GM10847 (cell line): ENCODE data around the gene C9orf40.

Source experiments
- POLR2A ChIP-seq: IDR thresholded peaks from 2 replicates; pipeline ENCODE4 v1.6.1; 2011; ENCODE audit not compliant: insufficient read length; ENCODE audit errors: extremely low read depth

Gene C9orf40

DNA sequence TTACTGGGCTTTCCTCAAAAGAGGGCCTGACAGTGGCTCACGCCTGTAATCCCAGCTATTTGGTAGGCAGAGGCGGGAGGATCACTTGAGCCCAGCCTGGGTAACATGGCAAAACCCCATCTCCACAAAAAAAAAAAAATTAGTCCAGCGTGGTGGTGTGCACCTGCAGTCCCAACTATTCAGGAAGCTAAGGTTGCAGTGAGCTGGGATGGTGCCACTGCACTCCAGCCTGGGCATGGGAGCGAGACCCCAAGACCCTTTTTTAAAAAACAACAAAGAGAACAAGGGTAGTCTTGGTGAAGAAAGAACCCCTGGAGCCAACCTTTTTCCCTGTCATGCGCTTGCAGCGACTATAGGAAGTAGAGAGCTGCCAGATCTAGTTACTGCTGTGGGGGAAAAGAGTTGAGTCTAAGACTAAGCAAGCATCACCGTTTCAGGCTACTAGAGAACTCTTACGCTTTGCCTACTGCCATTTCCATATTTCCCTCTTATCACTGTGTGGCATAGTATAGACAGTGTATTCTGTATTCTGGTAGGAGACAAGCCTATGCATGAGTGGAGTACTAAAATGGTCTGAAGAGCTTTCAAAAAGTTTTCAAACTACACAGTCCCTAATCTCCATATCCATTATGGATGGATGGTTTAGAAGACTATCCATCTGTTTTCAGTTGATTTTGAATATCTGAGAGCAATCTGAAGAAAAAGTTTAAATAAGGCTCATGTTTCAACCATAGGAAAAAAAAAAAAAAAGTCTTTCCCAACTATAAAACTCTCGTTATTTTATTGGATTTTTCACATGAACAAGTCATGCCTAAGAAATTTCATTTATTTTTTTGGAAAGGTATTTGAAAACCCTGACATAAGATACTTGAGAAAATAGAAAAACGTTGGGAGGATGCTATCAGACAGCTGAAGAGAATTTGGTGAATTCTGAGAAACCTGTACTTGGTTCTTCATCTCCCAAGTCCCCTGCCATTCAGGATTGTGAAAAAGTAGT lies 2.6 kb downstream of the C9orf40 start:
- no peak for TF ChIP-seq POLR2A

DNA sequence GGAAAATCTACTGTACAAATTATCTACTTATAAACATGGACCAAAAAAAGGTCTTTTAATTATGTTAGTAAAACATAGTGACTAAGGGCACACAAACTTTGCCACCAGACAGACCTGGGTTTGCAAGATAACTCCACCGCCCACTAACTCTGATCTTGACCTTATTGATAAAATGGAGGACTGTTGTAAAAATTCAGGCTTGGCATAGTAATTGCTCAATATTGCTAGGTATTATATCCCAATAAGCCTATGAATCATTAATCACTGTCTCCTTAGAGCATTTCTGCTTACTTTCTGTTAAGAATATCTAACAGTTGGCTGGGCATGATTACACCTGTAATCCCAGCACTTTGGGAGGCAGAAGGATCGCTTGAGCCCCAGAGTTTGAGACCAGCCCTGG lies 3.8 kb downstream of the C9orf40 start:
- TF ChIP-seq POLR2A, result no peak

DNA sequence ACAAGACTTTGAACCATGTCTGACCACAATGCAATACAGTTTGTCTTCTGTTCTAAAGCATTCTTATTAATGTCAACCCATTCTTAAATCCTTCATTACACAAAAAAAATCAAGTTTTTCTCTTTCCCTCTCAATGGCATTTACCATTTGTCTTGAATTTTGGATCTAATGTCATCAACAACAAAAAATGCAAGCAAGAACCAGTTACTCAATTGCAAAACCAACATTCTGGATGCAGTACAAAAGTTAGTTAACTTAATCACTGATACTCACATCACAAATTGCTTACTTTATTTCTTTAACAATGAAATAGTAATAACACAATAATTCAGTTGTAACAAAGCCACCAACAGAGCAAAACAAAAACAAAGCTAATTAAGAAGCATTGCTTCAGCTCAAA lies 6.0 kb downstream of the C9orf40 start:
- no peak for TF ChIP-seq POLR2A

DNA sequence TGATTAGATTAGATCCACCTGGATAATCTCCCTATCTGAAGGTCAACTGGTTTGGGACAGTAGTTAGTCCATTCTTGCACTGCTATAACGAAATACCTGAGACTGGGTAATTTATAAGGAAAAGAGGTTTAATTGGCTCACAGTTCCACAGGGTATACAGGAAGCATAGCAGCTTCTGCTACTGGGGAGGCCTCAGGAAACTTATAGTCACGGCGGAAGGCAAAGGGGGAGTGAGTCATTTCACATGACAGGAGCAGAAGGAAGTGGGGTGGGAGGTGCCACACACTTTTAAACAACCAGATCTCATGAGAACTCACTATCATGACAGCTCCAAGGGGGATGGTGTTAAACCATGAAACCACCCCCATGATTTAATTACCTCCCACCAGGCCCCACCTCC lies 9.9 kb downstream of the C9orf40 start:
- TF ChIP-seq POLR2A, result no peak

DNA sequence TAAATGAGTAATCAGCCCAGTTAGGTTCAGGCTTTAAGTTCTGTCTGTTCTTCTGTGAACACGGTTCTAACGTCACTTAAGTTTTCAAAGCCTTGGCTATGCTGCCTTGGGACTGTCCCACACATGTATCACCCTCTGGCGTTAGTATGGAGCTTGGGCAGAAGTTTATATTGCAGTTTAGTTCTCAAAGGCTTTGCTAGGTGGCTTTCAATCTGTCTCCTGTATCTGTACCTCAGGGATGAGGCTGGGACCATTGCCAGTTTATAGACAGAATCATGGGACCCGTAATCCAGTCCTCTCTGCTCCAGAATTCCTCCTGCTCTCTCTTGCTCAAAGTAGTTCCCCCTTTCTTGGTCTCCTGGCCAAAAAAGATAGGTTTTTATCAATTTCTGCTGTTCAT lies 12.1 kb downstream of the C9orf40 start:
- no peak for TF ChIP-seq POLR2A

DNA sequence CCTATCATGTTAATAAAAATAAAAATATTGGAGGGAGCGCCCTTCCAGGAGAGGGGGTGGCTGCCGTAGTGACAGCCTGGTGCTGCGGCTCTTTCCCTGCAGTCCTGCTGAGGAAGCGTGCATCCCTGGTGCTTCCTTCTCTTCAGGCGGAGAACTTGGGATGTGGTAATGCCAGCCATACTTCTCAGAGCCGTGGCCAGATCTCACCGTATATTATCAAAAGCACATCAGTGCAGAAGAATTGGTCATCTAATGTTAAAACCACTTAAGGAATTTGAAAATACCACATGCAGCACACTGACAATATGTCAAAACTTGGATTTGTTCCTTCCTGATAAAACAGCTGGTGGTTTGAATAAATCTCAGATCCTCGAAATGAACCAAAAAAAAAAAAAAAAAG lies 17.7 kb downstream of the C9orf40 start:
- TF ChIP-seq POLR2A, result no peak

DNA sequence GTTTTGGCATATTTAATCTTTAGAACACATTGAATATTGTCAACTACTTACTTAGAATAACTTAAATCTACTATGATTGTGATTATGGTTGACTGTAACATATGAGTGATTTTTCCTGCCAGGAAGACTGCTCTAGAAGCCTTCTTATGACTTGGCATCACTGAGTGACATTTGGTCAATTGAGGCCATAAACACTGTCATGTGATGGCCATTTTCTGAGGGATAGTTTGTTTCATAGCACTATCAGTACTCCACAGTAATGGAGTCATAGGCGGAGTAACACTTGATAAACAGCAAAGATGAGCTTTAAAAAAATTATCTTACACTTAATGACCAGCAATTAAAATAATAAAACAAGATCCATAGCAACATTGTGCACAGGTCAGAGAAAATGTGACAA lies 31.0 kb downstream of the C9orf40 start:
- no peak for TF ChIP-seq POLR2A

DNA sequence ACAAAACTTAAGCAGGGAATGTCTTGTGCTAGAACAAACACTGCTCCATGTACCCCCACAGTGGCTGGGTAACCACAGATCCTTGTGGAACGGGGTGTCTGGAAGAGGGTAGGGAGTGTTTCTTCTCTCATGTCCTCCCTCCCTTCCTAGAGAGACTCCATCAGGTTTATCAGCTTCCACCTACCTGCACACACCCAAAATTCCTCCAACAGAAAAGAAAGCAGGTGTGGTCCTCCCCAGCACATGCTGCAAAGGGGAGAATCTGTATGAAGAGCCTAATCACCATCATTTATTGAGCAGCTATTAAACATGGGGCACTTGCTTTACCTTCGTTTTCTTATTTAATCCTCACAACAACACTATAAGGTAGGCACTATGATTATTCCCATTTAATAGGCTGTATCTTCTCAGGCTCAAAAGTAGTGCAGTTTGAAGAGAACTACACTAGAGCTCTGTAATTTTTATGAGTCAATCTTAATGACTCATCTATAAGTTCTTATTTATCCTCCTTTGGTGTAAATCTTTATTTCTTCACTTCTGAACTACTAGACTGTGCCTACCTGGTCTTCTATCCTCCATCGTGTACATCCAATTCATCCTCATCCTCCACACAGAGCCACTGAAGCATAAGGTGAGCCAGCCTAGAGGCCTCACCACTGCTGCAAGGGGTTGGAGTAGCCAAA lies 31.6 kb downstream of the C9orf40 start:
- TF ChIP-seq POLR2A, result no peak

DNA sequence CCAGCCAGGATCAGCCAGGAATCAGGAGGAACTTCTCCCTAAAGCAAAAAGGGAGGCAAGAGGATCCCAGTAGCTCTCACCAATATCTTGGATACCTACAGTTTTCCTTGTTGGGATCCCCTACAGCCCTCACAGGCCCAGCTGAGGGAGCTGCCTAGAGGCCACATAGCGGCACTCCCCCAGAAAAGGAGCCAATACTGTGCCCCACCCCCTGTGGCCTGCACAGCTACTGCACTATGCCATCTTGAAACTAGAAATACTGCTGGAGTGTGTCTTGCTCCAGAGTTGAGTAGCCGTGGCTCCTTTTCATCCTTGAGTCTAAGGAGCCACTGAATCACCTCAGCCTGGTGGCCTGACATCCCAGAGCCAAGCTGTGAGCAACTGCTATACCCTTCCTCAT lies 42.7 kb downstream of the C9orf40 start:
- TF ChIP-seq POLR2A, result no peak

DNA sequence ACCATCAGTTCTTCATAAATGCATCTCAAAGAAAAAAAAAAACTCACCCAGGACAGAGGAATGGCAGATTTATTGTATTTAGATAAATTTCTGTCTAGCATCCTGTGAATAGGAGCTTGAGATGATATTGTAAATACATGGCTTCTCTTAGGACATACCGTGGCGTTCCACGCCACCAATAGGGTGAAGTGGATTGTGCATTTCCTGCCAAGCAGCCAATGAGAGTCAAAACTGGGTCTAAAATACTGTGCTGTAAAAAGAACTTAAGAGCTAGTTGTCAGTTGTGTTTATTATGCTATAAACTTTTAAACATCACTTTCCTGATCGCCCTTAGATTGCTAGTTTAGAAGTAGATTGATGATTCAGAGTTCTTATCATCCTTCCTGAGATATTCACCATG lies 44.0 kb downstream of the C9orf40 start:
- TF ChIP-seq POLR2A, result no peak

DNA sequence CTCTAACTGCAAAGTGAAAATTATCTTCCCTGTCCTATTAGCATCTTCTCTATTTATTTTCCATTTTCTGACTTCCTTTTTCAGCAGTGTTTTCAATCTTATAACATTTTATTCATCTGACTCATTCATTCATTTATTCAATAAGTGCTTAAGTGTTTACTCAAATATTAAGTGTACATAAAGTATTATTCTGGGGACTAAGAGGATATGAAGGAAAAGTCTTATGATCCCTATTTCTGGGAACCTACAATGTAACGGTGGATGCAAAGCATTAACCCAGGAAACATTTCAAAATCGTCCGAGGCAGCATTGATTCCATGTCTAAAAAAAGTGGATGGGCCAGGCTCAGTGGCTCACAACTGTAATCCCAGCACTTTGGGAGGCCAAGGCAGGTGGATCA lies 45.6 kb downstream of the C9orf40 start:
- no peak for TF ChIP-seq POLR2A

DNA sequence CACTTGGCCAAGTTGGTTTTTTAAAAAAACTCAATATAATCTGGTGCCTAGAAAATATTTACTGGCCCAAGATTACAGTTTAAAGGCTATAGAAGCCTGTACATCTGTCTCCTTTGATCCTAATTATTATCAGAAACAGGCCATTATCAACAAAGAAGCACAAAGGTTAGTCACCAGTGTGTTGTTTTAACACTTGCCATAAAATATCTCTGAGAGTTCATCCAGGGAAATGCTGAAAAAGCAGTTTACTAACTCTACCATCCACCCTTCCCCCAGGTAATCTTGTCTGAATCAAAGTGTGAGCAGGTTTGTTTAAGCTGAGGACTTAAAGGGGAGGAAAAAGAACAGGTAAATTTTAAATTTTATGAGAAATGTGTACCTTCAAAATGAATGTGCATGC lies 51.7 kb downstream of the C9orf40 start:
- no peak for TF ChIP-seq POLR2A
